ENCODE data around the gene THSD7B. TPM values are rescaled to one million over a fixed set of nuclear protein-coding genes. Genes with fewer than 3 reads are reported as not detected.

Gene THSD7B
- polyA plus RNA-seq, 1 donor from 2014 or later: 0.46 TPM

- Histone ChIP-seq H4K20me1 (ENCODE audit: insufficient read depth) (no peaks in the 10 kb centered on the region), H2AFZ (ENCODE audit: low read depth, low read length) (no peak overlapping the region), H3K79me2 (replicated peaks; ENCODE audit: insufficient read depth, low read length) (no peaks in the 10 kb centered on the region), H3K27ac (ENCODE audit: low read length) (no peak overlapping the region), H3K4me2 (ENCODE audit: low read length) (no peak overlapping the region), H3K9me3 (ENCODE audit: low read length) (no peaks in the 10 kb centered on the region), H3K9ac (ENCODE audit: low read length) (no peak overlapping the region), H3F3A (ENCODE audit: insufficient read depth, low read length, poor library complexity, severe bottlenecking) (no peaks in the 10 kb centered on the region), H3K4me3 (ENCODE audit: low read length) (no peak overlapping the region), H3K27me3 (ENCODE audit: insufficient read depth, low read depth, low read length) (peaks cover 3% of the 10 kb centered on the region), H3K36me3 (ENCODE audit: insufficient read depth, low read length) (no peaks in the 10 kb centered on the region), H3K9me2 (ENCODE audit: insufficient read depth, low read length) (no peaks in the 10 kb centered on the region)
- TF ChIP-seq SMC3 (conservative IDR thresholded peaks at IDR 0.05; ENCODE audit: poor library complexity): no peak
- TF ChIP-seq REST (IDR thresholded peaks at IDR 0.05; ENCODE audit: borderline replicate concordance): no peak
- TF ChIP-seq CTCF (IDR thresholded peaks at IDR 0.05; ENCODE audit: poor library complexity, severe bottlenecking): no peak
- TF ChIP-seq EP300 (conservative IDR thresholded peaks at IDR 0.05; ENCODE audit: poor library complexity, severe bottlenecking): no peak
- no peak for TF ChIP-seq TAF1 (IDR thresholded peaks at IDR 0.05; ENCODE audit: low read depth)
- TF ChIP-seq RAD21 (conservative IDR thresholded peaks at IDR 0.05): no peak
- no peak for TF ChIP-seq MXI1 (conservative IDR thresholded peaks at IDR 0.05; ENCODE audit: poor library complexity, severe bottlenecking)
- no peak for TF ChIP-seq POLR2AphosphoS5 (IDR thresholded peaks at IDR 0.05)
- no peak for TF ChIP-seq EZH2 (IDR thresholded peaks at IDR 0.05; ENCODE audit: borderline replicate concordance, insufficient read depth, low read length, poor library complexity, severe bottlenecking)
These were observed 235.5 kb downstream of the THSD7B start for GRCh38 chr2:137000811-137001210.

- H3K4me3 ChIP-seq (ENCODE audit: low read length): no peak overlapping the region
- no peak overlapping the region for H2AFZ ChIP-seq (ENCODE audit: low read depth, low read length)
- no peak overlapping the region for H3K9ac ChIP-seq (ENCODE audit: low read length)
- H3K36me3 ChIP-seq (ENCODE audit: insufficient read depth, low read length): no peaks in the 10 kb centered on the region
- no peak overlapping the region for H3K4me2 ChIP-seq (ENCODE audit: low read length)
- no peaks in the 10 kb centered on the region for H3F3A ChIP-seq (ENCODE audit: insufficient read depth, low read length, poor library complexity, severe bottlenecking)
- H3K27ac ChIP-seq (ENCODE audit: low read length): no peak overlapping the region
- no peaks in the 10 kb centered on the region for H3K9me3 ChIP-seq (ENCODE audit: low read length)
- no peaks in the 10 kb centered on the region for H3K79me2 ChIP-seq (replicated peaks; ENCODE audit: insufficient read depth, low read length)
- H3K9me2 ChIP-seq (ENCODE audit: insufficient read depth, low read length): no peaks in the 10 kb centered on the region
- H4K20me1 ChIP-seq (ENCODE audit: insufficient read depth): no peaks in the 10 kb centered on the region
- TF ChIP-seq MXI1 (conservative IDR thresholded peaks at IDR 0.05; ENCODE audit: poor library complexity, severe bottlenecking) (no peak), RAD21 (conservative IDR thresholded peaks at IDR 0.05) (no peak), EP300 (conservative IDR thresholded peaks at IDR 0.05; ENCODE audit: poor library complexity, severe bottlenecking) (no peak), SMC3 (conservative IDR thresholded peaks at IDR 0.05; ENCODE audit: poor library complexity) (no peak), REST (IDR thresholded peaks at IDR 0.05; ENCODE audit: borderline replicate concordance) (no peak), POLR2AphosphoS5 (IDR thresholded peaks at IDR 0.05) (no peak), CTCF (IDR thresholded peaks at IDR 0.05; ENCODE audit: poor library complexity, severe bottlenecking) (no peak), TAF1 (IDR thresholded peaks at IDR 0.05; ENCODE audit: low read depth) (no peak), EZH2 (IDR thresholded peaks at IDR 0.05; ENCODE audit: borderline replicate concordance, insufficient read depth, low read length, poor library complexity, severe bottlenecking) (no peak)
- no peaks in the 10 kb centered on the region for H3K27me3 ChIP-seq (ENCODE audit: insufficient read depth, low read depth, low read length)
These were observed 237.6 kb downstream of the THSD7B start for GRCh38 chr2:137002896-137003295.
